Astrocyte of the cerebellum (primary cell): ENCODE results near the gene RNU6-1.
A peak's percentile ranks its signal among the peaks of the same experiment; 100 is the strongest.

Experiments
- DNase-seq: peaks from one replicate; pipeline ENCODE4 v3.0.0-alpha.2; 2011; ENCODE audit warnings: low read depth
- H3K4me3 ChIP-seq: 2 replicates; pipeline ENCODE4 v1.5.1; 2011; ENCODE audit warnings: mild to moderate bottlenecking, low read depth, low read length, moderate library complexity
- CTCF ChIP-seq: IDR thresholded peaks from 2 replicates; pipeline ENCODE4 v1.5.1; 2012; ENCODE audit warnings: low read length, low read depth, moderate library complexity, mild to moderate bottlenecking; ENCODE audit errors: missing control alignments
- in situ Hi-C: cut with HindIII; loops from 2 replicates; pipeline ENCODE4 v1.10.0; 2017; ENCODE audit warnings: low sequenced_read_pairs

The RNU6-1 gene

GRCh38 chr15:67839929-67840748 is at the start of gene RNU6-1:
Gene RNU6-1 (minus strand): TSS chr15:67840045.
- peak; percentile 76 for DNase-seq
- peak within 1 kb of the TSS; percentile 96 for H3K4me3 ChIP-seq
- in situ Hi-C loops = no loop called here
- TF ChIP-seq CTCF = no peak

GRCh38 chr15:67887776-67888175 is 47.9 kb upstream of the RNU6-1 start:
- DNase-seq = no peak
- in situ Hi-C loops = no loop called here
- no peak overlapping the region for H3K4me3 ChIP-seq
- no peak for TF ChIP-seq CTCF

GRCh38 chr15:67885861-67886260 is 46.0 kb upstream of the RNU6-1 start:
- H3K4me3 ChIP-seq = no peak overlapping the region
- no peak for DNase-seq
- TF ChIP-seq CTCF = no peak
- in situ Hi-C loops = no loop called here

GRCh38 chr15:67885175-67885523 is 45.3 kb upstream of the RNU6-1 start:
- peak overlapping the region; percentile 33 for H3K4me3 ChIP-seq
- no peak for DNase-seq
- TF ChIP-seq CTCF = no peak
- in situ Hi-C loops = no loop called here

- peak overlapping the region; percentile 33 for H3K4me3 ChIP-seq
- no peak for DNase-seq
- in situ Hi-C loops = no loop called here
Observed at GRCh38 chr15:67884514-67885174, 44.8 kb upstream of the RNU6-1 start.

GRCh38 chr15:67884009-67884408 is 44.2 kb upstream of the RNU6-1 start:
- H3K4me3 ChIP-seq = peak overlapping the region; percentile 33
- DNase-seq = no peak
- in situ Hi-C loops = no loop called here
- no peak for TF ChIP-seq CTCF

More at GRCh38 chr15:67884514-67885174, 44.8 kb upstream of the RNU6-1 start:
- no peak for TF ChIP-seq CTCF
